GM18505 (cell line): Measurements from ENCODE around the gene RCCD1.
"Not testable (repeated sequence)": the region's sequence is repeated elsewhere in the genome, so short reads cannot be mapped to it uniquely, and the experiment has no call there.

Source experiments
- ATAC-seq: cut with Tn5 transposase; IDR thresholded peaks from one replicate; pipeline ENCODE4 v1.9.1; 2021; ENCODE audit not compliant: unreplicated experiment
- POLR2A ChIP-seq: IDR thresholded peaks from 4 replicates; pipeline ENCODE4 v1.6.1; 2011; ENCODE audit warnings: borderline replicate concordance; ENCODE audit not compliant: insufficient read depth, insufficient read length; ENCODE audit errors: extremely low read depth

Gene RCCD1

DNA sequence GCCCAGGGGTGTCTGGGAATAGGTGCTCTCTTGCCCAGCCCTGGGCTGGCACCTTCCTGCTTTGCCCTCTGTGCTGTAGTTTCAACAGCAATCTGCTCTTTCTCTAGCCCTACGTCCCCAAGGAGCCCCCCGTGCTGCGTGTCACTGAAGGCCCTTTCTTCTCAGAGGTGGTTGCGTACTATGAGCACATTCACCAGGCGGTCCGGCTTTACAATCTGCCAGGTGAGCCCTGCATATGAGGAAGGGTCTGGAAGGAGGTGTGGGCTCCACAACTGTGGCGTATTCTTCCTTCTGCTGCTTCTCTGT, 42.0 kb upstream of the RCCD1 start:
- ATAC-seq = no peak
- no peak for TF ChIP-seq POLR2A

DNA sequence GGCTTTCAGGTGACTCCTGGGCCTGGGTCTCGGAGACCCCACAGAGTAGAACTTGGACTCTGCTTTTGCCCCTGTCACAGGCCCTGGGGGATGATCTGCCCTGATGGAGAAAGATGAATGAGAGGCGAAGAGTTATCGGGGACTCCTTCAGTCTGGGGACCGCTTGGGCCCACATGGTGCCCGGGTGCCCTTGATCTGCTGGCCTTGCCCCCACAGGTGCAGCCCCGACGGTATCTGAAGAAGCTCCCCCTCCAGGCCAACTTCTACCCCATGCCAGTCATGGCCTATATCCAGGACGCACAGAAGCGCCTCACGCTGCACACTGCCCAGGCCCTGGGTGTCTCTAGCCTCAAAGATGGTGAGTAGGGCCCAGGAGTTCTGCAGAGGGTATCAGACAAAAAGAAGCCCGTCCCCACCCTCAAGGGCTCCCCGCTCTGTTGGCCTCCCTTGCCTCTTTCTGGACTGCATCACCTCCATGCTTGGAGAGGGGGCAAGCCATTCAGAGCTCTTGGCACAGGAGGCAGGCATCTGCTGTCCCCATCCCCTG, 41.2 kb upstream of the RCCD1 start:
- no peak for ATAC-seq
- no peak for TF ChIP-seq POLR2A

DNA sequence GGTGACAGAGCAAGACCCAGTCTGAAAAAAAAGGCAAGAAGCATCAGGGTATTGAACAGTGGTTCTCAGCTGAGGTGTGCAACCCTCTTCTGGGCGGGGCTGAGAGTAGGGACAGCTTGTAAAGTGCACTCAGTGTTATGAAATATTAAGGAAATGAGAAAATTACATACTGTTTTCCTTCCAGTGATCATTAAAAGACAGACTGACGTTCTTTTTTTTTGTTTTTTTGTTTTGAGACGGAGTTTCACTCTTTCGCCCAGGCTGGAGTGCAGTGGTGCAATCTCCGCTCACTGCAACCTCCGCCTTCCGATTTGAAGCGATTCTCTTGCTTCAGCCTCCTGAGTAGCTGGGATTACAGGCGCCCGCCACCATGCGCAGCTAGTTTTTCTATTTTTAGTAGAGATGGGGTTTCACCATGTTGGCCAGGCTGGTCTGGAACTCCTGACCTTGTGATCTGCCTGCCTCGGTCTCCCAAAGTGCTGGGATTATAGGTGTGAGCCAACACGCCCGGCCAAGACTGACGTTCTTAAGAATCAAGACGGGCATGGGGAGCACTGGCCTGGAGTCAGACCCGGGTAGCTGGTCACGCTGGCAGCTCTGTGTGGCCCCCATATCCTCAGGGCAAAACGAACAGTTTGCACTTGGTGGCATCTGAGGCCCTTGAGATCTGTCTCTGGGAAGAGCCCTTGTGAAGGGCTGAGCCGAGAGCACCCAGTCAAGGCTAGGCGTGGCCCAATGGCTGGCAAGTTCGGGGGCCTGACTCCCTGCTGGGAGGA, 40.2 kb upstream of the RCCD1 start:
- no peak for ATAC-seq
- TF ChIP-seq POLR2A = no peak

DNA sequence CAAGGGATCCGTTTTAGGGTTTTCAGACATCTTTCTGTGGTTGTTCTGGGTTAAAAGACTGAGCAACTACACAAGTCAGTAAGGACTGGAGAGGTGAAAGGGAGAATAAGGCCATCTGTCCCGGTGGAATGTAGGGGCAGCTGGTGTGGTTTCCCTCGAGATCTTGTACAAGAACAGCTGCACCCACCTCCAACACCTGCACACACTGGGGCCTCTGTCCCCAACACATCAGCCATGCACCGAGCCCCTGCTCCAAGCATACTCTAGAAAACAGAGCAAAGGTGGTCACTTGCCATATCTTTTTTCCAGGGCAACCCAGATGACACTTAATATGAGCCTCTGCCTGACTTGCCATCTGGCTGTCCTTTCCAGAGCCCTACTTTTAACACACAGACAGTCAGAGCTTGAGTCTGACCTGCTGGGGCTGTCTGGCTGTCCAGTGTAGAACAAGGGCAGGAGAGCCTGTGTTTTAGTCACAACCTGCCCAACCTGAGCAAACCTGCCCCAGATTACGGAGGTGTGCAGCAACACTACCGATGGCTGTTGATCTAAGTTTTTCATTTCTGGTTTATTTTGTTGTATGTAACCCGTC, 39.4 kb upstream of the RCCD1 start:
- TF ChIP-seq POLR2A = no peak
- no peak for ATAC-seq

DNA sequence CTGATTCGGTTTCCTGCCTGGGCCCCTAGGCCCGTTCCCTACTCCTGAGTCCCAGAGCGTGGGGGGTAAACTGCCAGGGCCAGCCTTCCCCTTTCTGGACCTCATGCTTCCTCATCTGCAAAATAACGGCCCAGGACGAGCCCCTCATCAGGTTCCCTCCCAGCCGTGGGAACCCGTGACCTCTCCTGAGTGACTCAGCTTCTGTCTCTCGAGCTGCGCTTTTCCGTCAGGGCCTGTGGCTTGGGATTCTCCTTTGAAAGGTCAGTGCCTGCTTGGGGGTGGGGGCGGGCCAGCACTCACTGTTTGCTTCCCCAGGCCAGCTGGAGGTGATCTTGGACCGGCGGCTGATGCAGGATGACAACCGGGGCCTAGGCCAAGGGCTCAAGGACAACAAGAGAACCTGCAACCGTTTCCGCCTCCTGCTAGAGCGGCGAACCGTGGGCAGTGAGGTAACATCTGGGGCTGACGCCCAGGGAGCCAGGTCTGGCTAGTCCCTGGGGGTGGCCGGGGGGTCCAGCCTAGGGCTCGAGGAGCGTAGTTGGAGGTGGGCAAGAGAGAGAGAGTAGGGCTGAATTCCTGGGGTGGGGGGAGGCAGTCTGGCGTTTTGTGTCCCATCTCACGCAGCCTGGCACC, 38.8 kb upstream of the RCCD1 start:
- TF ChIP-seq POLR2A = no peak
- ATAC-seq = no peak

DNA sequence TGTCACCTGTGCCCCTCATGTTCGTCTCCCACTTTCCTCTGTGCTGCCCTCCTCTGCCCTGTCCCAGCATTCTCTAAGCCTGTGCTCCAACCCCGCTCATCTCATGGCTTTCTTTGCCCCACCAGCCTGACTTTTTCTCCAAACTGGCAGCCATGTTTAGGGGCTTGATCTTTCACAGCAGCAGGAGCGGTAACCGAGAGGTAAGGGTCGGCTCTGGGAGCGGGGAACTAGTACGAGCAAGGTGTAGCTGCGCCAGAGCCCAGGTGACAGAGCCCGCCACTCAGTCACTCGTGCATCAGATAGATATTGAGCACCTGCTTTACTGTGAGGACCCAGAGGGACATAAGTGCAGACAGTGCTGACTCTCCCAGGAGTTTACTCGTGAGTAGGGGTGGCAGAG, 38.2 kb upstream of the RCCD1 start:
- ATAC-seq = no peak
- no peak for TF ChIP-seq POLR2A

DNA sequence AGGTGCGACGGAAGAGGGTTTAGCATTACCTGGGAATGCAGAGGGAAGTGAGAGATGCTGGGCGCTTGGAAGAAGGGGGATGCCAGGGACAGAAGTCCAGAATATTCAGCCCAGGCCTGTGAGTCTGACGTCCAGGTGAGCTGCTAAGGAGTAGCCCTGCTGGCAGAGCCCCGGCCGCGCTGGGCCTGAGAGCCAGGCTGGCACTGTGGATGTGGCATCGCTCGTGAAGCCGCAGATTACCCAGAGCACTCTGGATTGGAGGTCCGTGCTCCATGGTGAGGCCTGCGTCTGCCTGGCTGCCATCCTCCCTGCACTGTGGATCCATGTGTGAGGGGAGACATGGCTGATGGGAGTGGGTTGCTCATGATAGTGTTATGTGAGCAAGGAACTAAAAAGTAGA, 37.1 kb upstream of the RCCD1 start:
- no peak for ATAC-seq
- TF ChIP-seq POLR2A = no peak

DNA sequence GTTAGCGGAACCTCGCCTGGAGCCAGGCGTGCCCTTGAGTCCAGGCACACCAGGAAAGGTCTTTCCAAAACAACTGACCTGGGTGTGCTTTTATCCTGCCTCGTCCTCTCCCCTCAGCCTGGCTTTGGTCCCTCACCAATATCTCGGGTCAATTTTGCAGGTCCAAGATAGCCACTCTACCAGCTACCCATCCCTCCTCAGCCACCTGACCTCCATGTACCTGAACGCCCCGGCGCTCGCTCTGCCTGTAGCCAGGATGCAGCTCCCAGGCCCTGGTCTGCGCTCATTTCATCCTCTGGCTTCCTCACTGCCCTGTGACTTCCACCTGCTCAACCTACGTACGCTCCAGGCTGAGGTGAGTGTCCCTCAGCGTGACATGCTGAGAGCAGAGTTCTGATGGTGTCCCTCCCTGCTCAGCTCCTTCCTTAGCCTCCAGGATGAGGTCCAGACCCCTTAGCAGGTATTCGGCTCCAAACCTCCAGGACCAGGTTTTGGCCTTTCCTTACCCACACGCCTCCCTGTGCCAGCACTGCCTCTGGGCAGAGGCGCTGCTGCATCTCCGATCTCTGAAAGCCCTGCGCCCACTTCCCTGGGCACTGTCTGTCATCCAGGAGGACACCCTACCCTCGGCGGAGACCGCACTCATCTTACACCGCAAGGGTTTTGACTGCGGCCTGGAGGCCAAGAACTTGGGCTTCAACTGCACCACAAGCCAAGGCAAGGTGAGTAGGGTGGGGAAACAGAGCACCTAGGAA, 36.5 kb upstream of the RCCD1 start:
- no peak for ATAC-seq
- TF ChIP-seq POLR2A = no peak

DNA sequence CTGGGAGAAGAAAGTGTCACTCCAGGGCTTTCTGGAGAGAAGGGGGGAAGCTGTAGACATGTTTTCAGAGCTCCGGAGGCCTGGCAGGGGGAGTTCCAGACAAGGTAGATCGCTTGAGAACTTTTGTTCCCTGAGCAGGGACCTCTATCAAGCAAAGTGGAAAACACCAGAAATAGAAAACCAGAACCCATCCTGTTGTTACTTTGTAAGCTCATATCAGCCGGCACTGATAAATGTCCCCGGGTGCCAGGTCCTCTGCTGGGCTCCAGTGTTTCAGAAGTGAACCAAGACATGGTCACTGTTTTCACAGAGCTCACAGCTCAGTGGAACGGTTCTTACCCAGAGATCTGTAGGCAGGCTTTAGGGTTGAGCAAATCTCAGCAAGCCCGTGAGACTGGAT, 35.8 kb upstream of the RCCD1 start:
- no peak for ATAC-seq
- TF ChIP-seq POLR2A = no peak

DNA sequence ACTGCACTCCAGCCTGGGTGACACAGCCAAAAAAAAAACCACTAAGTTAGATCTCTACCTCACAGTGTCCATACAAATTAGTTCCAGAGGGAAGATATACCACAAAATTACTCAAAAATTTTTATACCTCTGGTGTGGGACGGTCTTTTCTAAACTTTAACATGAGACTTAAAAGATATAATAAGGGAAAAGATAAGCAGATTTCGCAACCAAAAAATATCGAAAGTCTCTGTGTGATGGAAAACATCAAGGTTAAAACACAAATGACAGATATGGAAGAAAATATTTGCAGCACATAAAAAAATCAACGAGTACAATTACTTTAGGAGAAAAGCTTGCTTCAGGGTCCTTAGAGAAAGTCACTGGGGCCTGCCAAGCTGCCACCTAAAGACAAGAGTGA, 32.8 kb upstream of the RCCD1 start:
- ATAC-seq = no peak
- TF ChIP-seq POLR2A = no peak

DNA sequence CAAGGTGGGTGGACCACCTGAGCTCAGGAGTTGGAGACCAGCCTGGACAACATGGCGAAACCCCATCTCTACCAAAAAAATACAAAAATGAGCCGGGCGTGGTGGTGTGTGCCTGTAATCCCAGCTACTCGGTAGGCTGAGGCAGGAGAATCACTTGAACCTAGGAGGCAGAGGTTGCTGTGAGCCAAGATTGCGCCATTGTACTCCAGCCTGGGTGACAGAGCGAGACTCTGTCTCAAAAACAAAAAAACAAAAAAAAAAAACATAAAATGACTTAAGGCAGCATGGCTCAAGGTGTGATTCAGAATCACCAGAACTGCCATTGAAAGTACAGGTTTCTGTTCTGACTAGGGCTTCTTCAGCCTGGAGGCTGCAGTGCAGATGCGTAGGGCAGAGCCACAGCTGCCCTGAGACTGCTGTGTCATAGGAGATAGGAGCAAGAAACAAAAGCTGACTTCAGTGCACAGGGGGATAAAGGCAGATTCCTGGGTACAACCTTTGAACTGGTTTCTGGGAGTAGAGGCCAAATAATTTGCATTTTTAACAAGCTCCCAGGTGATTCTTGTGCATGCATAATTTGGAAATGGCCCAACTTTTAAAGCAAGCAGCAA, 31.9 kb upstream of the RCCD1 start:
- peak; percentile 78 for ATAC-seq

DNA sequence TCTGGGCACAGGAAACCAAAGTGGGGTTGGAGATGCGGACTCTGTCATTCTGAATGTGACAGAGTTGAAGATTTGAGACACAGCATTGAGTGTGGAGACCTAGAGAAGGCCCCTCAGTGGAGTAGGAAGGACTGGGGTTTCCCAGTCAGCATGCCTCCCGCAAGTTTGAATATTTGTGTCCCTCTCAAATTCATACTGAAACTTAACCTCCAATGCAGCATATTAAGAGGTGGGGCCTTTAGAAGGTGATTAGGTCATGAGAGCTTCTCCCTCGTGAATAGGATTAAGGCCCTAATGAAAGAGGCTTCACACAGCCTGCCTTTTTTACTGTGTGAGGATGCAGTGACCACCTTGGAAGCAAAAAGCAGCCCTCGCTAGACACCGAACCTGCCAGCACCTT, 30.3 kb upstream of the RCCD1 start:
- TF ChIP-seq POLR2A = no peak
- no peak for ATAC-seq

DNA sequence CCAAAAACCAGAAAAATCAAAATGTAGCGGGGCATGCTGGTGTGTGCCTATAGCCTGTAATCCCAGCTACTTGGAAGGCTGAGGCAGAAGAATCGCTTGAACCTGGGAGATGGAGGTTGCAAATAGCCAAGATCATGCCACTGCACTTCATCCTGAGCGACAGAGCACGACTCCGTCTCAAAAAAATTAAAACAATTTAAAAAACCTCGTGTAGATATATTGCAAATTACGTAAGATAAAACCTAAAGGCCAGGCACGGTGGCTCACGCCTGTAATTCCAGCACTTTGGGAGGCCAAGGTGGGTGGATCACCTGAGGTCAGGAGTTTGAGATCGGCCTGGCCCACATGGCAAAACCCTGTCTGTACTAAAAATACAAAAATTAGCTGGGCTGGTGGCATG, 27.9 kb upstream of the RCCD1 start:
- not testable (repeated sequence) for ATAC-seq

DNA sequence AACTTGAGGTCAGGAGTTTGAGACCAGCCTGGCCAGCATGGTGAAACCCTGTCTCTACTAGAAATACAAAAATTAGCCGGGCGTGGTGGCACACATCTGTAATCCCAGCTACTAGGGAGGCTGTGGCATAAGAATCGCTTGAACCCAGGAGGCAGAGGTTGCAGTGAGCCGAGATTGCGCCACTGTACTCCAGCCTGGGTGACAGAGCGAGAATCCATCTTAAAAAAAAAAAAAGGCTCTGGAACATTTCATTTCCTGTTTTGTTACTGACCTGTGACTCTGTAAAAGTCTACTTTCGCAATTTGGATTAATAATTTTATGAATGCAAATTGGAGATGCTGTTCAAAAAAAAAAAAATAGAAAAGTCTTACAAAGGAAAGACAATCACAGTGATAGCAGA, 26.6 kb upstream of the RCCD1 start:
- not testable (repeated sequence) for ATAC-seq
